Measurements from ENCODE around the gene TET2.

DNA sequence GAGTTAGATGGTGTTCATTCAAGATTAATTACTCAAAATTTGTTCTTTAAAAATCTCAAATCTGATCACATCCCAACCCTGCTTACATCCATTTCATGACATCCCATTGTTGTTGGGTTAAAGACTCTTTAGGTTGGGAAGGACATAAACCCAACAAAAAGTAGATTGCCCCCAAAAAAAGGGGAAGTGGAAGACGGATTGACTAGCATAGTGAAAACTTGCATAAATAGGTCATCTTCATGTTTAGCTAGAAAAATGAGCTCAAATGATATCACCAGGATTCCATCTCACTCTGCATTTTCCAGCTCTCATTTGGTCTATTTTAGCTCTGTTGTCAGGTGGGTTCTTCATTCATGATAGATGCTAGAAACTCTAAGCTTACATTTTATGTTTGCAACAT, 18.5 kb upstream of the TET2 start:
- TF ChIP-seq, protein P1, sequence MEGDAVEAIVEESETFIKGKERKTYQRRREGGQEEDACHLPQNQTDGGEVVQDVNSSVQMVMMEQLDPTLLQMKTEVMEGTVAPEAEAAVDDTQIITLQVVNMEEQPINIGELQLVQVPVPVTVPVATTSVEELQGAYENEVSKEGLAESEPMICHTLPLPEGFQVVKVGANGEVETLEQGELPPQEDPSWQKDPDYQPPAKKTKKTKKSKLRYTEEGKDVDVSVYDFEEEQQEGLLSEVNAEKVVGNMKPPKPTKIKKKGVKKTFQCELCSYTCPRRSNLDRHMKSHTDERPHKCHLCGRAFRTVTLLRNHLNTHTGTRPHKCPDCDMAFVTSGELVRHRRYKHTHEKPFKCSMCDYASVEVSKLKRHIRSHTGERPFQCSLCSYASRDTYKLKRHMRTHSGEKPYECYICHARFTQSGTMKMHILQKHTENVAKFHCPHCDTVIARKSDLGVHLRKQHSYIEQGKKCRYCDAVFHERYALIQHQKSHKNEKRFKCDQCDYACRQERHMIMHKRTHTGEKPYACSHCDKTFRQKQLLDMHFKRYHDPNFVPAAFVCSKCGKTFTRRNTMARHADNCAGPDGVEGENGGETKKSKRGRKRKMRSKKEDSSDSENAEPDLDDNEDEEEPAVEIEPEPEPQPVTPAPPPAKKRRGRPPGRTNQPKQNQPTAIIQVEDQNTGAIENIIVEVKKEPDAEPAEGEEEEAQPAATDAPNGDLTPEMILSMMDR (IDR thresholded peaks at IDR 0.05), result no peak
- TF ChIP-seq POLR2A (IDR thresholded peaks at IDR 0.05), result no peak
